ENCODE results near the gene ASH1L.
"Not testable (repeated sequence)": the region's sequence is repeated elsewhere in the genome, so short reads cannot be mapped to it uniquely, and the experiment has no call there.

Gene ASH1L

DNA sequence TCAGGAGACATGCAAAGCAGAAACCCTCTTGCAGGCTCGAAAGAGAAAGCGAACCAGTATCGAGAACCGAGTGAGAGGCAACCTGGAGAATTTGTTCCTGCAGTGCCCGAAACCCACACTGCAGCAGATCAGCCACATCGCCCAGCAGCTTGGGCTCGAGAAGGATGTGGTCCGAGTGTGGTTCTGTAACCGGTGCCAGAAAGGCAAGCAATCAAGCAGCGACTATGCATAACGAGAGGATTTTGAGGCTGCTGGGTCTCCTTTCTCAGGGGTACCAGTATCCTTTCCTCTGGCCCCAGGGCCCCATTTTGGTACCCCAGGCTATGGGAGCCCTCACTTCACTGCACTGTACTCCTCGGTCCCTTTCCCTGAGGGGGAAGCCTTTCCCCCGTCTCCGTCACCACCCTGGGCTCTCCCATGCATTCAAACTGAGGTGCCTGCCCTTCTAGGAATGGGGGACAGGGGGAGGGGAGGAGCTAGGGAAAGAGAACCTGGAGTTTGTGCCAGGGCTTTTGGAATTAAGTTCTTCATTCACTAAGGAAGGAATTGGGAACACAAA lies 128.7 kb downstream of the ASH1L start:
- DNase-seq (ENCODE audit: low spot score): not testable (repeated sequence)

DNA sequence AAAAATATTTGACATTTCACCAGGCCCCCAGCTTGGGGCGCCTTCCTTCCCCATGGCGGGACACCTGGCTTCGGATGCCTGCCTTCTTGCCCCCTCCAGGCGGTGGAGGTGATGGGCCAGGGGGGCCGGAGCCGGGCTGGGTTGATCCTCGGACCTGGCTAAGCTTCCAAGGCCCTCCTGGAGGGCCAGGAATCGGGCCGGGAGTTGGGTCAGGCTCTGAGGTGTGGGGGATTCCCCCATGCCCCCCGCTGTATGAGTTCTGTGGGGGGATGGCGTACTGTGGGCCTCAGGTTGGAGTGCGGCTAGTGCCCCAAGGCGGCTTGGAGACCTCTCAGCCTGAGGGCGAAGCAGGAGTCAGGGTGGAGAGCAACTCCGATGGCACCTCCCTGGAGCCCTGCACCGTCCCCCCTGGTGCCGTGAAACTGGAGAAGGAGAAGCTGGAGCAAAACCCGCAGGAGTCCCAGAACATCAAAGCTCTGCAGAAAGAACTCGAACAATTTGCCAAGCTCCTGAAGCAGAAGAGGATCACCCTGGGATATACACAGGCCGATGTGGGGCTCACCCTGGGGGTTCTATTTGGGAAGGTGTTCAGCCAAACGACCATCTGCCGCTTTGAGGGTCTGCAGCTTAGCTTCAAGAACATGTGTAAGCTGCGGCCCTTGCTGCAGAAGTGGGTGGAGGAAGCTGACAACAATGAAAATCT lies 129.3 kb downstream of the ASH1L start:
- not testable (repeated sequence) for DNase-seq (ENCODE audit: low spot score)

DNA sequence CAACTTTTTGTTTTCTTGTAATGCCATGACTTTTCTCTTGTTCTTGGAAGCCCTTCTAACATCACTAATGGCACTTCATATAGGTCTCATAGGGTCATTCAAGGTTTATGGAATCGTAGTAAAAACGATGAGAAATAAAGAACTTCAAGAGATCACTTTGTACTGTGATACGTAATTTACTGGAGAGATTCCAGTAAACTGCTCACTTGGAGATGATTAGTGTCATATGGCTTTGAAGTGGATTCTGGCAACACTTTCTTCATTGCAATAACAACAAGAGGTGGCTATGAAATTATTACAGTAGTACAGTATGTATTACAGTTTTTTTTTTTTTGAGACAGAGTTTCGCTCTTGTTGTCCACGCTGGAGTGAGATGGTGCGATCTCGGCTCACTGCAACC lies 138.5 kb downstream of the ASH1L start:
- no peak for DNase-seq (ENCODE audit: low spot score)

GRCh38 chr1:155420788-155421187 lies 141.8 kb downstream of the ASH1L start:
- no peak for DNase-seq (ENCODE audit: low spot score)

- not testable (repeated sequence) for DNase-seq (ENCODE audit: low spot score)
Observed at GRCh38 chr1:155411840-155412239, 150.8 kb downstream of the ASH1L start.

DNA sequence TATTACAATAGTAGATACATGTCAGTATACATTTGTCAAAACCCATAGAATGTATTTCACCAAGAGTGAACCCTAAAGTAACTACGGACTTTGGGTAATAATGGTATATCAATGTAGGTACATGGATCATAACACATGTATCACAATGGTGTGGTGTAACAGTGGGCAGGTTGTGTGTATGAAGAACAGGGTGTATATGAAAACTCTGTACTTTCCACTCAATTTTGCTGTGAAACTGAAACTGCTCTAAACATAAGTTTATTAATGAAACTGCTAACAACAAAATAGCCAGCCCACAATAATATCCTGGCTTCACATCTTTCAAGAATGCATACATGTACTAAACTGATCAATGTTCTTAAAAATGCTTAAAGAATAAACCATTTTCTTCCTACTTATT lies 151.7 kb downstream of the ASH1L start:
- no peak for DNase-seq (ENCODE audit: low spot score)

GRCh38 chr1:155396874-155397476 lies 165.6 kb downstream of the ASH1L start:
- no peak for DNase-seq (ENCODE audit: low spot score)

GRCh38 chr1:155392898-155393411 lies 169.6 kb downstream of the ASH1L start:
- peak; percentile 19 for DNase-seq (ENCODE audit: low spot score)

GRCh38 chr1:155389826-155390225 lies 172.8 kb downstream of the ASH1L start:
- no peak for DNase-seq (ENCODE audit: low spot score)

- DNase-seq (ENCODE audit: low spot score): not testable (repeated sequence)
Observed at GRCh38 chr1:155385836-155386235, 176.8 kb downstream of the ASH1L start.

GRCh38 chr1:155383406-155383805 lies 179.2 kb downstream of the ASH1L start:
- DNase-seq (ENCODE audit: low spot score): no peak

GRCh38 chr1:155379631-155380090 lies 182.9 kb downstream of the ASH1L start:
- peak; percentile 11 for DNase-seq (ENCODE audit: low spot score)

GRCh38 chr1:155379180-155379579 lies 183.4 kb downstream of the ASH1L start:
- DNase-seq (ENCODE audit: low spot score): peak; percentile 2

GRCh38 chr1:155360051-155360450 lies 202.6 kb downstream of the ASH1L start:
- no peak for DNase-seq (ENCODE audit: low spot score)

DNA sequence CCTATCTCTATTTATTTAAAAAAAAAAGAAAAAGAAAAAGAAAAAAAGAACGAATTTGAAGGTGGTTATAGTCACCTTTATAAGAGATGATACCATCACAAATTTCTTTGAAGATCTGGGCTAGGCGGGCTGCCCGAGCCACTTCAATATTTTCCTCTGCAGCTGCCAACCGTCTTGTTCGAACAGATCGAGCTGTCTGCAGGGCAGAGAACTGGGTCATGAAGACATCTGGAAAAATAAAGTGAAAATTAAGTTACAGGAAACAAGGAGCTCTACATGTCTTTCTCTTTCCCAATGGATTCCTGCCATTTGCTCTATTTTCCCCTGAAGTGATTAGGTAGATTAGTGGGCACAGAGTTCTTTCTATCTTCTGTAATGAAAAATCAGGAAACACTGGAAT lies 210.0 kb downstream of the ASH1L start:
- no peak for DNase-seq (ENCODE audit: low spot score)

GRCh38 chr1:155342842-155343241 lies 219.8 kb downstream of the ASH1L start:
- no peak for DNase-seq (ENCODE audit: low spot score)

GRCh38 chr1:155339515-155340097 lies 223.0 kb downstream of the ASH1L start:
- no peak for DNase-seq (ENCODE audit: low spot score)

DNA sequence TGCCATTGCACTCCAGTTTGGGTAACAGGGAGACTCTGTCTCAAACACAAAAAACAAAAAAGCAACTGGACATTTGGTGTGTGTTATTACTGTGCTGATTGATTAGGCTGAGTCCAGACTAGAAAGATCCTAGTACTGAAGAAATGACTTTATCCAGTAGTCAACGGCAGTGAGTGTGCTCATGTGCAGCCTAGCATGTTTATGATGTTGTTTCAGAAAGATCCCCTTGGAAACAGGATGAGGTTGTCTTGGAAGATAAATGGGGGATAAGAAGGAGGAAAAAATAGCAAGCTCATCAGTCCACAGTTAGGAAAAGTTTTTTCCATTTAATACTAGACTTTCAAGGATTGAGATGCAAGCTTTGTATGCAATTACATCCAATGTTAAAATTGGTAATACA lies 227.6 kb downstream of the ASH1L start:
- no peak for DNase-seq (ENCODE audit: low spot score)

- no peak for DNase-seq (ENCODE audit: low spot score)
Observed at GRCh38 chr1:155329980-155330598, 232.5 kb downstream of the ASH1L start.

- DNase-seq (ENCODE audit: low spot score): not testable (repeated sequence)
Observed at GRCh38 chr1:155328856-155329255, 233.7 kb downstream of the ASH1L start.

DNA sequence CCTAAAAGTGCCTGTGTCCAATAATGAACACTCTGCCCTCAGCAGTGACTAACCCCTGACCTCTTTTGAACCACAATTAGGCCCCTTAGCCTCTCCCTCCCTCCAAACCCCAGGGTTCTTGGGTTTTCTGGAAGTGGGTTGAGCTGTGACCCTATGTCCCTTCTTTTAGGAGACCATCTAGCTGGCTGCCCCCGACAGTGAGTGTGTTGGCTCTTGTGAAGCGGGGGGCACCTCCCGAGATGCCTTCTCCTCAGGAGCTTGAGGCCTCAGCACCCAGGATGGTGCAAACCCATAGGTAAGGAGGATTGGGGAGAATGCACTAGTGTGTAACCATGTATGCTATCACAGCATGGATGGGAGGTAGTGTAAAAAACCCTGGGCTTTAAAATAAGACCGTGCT lies 234.6 kb downstream of the ASH1L start:
- no peak for DNase-seq (ENCODE audit: low spot score)

- no peak for DNase-seq (ENCODE audit: low spot score)
Observed at GRCh38 chr1:155326631-155327037, 236.0 kb downstream of the ASH1L start.

Measured in putamen (tissue), 1 donor.